GM19463 (cell line): Measurements from ENCODE around the gene REPS2.

Source experiments
- ATAC-seq: cut with Tn5 transposase; IDR thresholded peaks from one replicate; pipeline ENCODE4 v1.9.1; 2021; ENCODE audit warnings: mild to moderate bottlenecking, moderate library complexity; ENCODE audit not compliant: unreplicated experiment

The REPS2 gene

DNA sequence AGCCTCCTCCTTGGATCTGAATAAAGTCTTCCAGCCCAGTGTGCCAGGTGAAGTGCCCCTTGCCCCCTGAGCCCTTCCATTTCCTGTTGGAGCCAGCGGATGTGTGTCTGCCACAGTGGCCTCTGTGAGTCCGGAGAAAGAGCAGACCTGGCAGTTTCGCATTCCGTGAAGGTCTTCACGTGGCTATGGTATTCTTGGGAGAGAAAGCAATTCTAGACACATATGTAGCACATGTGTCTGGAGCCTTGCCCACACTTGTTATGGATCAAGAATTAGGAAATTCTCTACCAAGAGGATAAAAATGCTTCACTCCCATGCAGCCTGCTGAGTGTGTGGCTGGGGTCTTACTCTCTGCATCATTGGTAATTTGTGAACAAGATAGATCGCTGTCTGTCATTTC, 130.9 kb downstream of the REPS2 start:
- ATAC-seq: no peak

DNA sequence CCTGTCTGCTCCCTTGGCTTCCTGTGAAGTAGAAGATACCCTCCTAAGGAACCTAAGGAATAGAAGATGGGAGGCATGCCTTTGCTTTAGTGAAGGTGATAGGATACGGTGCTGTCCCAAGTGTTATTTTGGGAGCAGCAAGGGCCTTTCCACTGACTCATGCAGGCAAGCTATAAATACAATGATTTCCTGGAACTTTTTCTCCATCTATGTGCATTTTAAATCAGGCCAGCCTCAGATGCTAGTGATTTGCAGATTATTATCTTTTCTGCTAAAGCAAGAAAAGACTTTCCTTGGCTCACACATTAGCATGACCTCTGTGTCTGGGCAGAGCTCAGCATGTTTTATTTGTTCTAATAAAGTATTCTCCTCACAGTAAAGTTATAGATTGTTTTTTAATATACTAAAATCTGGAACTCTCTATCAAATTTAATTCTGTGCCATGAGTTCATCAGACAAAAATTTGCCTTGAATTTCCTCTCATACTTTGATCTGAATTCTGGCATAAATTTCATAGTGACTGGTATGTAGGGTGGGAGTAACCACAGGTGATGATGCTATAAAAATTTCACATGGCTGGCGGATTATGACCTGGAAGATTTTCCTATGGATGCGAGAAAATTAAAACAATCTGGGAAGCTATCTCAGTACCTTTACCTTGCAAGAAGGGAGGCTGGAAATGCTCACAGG, 131.7 kb downstream of the REPS2 start:
- ATAC-seq: no peak

DNA sequence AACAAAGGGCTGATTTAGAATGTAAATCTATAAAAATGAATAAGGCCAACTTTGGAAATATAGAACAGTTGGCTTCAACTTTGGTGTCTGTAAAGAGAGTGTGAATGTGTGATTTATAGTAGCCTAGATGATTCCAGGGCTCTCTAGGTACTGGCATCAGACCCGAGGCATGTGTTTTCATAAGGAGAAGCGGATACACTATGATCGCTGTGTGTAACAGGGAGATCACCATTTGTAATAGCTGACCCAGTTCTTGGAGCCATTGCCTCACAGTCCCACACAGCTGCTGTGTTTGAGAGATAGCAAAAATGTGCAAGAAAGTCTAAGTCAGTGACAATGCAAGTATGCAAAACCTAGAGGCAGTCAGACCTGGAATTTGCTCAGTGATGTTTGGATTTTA, 135.1 kb downstream of the REPS2 start:
- no peak for ATAC-seq

DNA sequence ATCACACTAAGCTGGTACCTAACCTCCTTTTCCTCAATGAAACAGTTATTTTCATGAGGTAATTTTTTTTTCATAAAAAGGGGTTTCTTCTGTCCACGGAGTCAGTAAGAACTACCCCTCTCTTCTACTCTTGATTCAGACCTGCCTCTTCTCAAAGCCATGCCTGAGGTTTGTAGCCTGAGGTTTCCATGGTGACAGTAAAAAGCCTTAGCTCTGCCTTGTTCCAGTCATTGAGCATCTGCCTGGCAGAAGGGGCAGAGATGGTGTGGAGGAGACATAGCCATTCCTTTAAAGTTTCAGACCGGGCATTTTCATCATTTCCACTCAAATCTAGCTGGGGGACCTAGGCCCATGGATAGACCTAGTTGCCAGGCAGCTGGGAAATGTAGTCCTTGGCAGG, 135.5 kb downstream of the REPS2 start:
- no peak for ATAC-seq

DNA sequence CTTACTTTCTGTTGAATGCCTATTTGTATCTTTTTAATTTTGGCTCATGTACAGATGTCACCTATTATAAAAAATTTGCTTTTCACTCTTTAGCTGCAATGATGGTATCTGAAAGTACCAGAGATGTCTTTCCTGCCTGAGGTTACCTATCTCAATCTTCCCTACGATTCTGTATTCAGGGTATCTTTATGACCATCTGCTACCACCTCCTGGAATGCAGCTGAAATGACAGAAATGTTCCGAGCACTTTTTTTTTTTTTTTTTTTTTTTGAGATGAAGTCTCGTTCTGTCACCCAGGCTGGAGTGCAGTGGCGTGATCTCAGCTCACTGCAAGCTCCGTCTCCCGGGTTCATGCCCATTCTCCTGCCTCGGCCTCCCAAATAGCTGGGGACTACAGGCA, 136.4 kb downstream of the REPS2 start:
- ATAC-seq: no peak

DNA sequence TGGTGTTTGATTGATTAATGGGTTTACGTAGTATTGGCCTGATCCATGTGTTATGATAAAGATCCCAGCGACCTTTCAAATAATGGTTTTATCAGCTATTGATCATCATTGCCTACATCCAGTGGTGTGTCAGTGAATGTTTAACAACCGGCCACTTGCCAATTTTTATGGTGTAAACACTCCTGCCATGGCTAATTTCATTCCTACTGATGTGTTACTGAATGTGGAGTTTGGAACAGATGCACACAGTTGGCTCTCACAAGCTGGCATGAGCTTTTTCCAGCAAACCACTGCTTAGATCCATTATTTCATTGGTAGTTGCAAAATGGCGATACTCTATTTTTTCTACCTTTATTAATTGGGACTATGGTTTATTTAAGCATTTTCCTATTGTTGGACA, 139.9 kb downstream of the REPS2 start:
- ATAC-seq: no peak

DNA sequence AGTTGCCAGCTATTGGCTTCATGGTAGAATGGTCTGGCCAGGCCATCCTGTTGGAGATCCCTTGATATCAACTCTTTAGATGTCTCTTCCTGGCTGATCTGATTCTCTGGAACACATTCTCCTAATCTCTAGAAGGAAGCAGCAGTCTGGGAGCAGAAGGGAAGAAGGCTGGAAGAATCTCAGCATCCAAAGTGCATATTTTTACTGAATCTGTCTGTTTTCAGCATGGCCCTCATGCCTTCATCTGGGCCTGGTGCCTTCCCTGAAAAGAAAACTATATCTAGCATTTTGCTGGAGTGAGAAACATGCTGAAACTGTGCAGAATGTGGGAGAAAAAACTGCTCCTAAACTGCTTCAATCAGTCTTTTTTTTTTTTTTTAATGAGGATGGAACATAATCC, 148.7 kb downstream of the REPS2 start:
- no peak for ATAC-seq

DNA sequence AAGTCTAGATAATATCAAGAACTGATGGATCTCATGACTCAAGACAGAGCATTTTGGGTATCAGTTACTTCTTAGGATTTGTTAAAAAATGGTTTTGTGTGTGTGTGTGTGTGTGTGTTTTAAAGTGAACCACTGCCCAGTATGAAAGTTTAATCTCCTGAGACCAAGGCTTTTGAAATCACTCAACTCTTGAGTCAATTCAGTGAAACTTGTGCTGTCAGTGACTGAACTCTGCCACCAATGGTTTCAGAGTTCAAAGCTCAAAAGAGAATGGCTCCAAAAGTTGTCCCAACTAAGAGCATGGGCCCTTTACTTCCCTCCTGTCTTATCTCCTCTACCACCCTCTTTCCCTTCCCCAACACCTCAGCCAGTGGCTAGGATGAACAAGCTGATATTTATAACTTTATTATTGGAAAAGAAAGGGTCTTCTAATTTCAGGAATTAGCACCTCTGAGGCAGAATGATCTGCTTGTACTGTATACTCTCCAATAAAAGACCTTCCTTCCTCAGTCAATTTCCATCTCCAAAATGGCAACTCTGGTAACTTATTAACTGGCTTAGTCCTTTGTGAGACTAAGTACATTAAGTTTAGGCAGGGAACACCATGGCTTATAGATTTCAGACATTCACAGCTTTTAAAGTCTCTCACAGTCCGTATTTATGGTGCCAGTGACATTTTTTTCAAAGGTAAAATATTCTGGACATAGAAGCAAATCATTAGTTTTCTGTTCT, 152.2 kb downstream of the REPS2 start:
- peak; percentile 87 for ATAC-seq

DNA sequence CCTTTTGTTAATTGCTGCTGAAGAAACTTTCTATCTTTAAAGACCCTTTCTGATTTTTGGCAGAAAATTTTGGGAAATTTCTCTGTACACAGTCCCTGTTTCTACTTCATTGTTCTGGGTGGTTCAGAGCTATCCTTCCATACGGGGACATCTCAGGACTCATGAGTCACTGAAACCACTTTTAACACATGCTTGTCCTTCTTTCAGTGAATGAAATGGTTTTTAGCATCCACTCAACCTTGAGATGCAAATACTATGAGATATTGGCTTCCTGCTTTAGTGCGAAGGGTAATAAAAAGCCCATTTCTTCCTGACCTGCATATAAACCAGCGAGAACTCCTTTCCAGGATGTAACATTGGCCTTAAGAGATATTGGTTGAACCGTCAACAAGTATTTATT, 158.0 kb downstream of the REPS2 start:
- peak; percentile 60 for ATAC-seq

DNA sequence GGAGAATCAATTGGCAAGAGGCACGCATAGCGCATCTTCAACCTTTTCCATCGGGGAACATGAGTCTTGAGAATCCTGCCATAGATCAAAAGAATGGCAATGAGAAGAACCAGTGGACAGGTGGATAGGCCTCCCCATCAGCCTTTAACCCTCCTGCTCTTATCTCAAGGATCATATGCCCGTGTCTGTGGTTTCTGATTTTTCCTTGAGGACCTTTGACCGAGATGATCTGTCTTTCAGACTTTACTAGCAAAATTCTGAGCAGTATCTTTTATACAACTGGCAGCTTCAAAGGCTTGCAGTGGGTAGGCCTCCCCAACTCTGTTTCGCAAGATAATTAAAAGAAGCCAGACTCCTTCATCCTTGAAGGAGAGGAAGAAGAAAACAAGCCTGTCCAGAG, 174.4 kb downstream of the REPS2 start:
- ATAC-seq: no peak

DNA sequence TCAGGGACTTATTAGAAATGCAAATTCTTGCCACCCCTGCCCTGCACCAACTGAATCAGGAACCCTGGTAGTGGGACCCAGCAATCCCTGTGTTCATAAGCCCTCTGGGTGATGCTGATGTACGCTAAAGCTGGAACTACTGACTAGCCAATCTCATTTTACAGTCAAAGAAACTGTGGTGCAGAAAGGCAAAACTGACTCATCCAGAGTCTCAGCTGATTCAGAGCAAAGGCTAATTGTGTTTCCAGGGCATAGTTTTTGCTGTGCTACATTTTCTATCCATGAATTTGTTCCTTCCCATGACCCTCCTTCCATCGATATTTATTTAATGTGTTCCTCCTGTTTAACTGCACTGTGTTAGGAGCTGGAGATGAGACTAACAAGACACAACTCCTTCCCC, 207.5 kb downstream of the REPS2 start:
- no peak for ATAC-seq

DNA sequence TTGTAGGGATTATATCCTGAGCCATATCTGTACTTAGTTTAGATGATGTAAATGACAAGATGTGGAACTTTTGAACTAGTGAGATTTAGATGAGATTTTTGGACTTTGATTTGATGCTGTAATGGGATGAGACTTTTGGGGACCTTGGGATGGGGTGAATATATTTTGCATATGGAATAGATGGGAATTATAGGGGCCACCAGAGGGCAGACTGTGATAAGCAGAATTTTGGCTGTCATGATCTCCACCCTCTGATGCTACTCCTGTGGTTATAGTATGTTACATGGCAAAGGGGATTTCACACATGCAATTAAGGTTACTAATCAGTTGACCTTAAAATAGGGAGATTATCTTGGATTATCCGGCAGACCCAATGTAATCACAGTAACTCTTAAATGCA, 214.5 kb downstream of the REPS2 start:
- no peak for ATAC-seq

DNA sequence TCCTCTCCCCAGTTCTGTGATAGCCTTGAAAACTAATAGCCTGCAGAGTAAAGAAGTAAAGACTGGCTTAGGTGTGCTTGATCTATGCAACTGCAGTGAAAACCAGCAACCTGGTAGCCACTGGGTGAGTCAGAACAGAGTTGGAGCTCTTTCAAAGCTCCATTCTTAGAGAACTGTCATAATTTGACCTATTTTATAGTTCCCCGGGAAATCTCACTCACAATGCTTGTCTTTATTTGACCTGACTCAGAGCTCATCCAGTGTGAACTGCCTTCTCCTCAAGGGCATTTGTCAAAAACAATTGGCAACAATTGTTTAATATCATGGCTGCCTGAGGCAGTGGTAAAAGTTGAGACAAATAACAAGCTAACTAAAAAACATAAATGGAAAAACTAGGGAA, 215.5 kb downstream of the REPS2 start:
- no peak for ATAC-seq

DNA sequence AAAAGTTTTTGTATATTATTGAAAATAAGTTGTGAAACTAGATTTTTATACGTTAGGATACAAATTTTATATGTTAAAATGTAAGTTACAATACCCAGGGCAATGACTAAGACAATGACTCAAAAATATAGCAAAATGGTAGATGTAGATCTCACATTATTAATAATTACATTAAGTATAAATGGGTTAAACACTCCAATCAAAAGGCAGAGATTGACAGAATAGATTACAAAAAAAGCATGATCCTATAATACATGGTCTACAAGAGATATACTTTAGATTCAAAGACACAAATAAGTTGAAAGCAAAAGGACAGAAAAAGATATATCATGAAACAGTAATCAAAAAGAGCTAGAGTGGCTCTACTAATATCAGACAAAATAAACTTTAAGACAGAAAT, 217.6 kb downstream of the REPS2 start:
- ATAC-seq: no peak

DNA sequence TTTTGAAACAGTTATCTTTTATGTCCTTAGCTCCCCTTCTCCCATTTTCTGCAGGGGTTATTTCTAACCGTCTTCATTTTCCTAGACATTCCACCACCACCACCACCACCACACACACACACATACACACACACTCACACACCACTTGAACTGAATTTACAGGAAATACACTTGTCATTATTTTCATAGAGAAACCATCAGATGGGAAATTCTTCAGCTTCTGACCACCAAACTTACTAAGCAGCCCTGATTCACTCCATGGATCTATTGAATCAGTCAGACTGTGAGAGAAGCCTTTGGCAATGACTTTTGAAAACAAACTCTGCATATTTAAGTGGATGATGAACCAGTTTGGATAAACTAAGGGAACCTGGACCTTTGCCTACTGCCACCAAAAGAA, 218.5 kb downstream of the REPS2 start:
- ATAC-seq: no peak

DNA sequence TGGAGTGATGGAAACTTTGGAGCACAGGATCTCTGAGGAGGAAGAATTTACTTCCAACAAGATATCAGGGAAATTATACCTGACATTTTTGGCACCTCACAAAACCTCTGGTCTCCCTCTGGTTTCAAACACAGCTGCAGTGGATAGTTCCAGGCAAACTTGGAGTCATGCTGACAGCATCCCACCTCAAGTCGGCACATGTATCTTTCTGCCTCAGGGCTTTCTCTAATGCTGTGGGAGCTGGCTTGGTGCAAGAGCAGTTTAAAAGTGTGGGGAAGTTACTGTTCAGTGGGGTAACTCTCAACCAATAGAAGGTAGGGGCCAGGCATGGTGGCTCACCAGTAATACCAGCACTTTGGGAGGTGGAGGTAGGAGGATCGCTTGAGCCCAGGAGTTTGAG, 221.5 kb downstream of the REPS2 start:
- ATAC-seq: no peak

DNA sequence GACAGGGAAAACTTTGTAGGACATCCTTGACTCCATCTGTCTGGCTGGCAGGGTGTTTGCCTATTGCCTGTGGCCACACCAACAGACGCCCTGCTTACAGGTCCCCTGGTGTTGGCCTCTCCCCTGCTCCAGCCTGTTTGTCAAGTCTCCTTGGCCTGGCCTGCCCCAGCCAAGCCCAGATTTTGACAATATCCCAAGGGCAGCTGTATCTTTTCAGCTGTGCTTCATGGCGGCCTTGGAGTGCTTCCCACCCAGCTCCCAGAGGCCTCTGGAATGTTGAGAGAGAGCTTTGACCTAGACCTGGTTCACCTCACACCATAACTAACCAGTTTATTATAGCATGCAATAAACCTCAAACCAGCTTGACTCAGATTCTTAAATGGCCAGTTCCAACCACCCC, 224.5 kb downstream of the REPS2 start:
- ATAC-seq: no peak

DNA sequence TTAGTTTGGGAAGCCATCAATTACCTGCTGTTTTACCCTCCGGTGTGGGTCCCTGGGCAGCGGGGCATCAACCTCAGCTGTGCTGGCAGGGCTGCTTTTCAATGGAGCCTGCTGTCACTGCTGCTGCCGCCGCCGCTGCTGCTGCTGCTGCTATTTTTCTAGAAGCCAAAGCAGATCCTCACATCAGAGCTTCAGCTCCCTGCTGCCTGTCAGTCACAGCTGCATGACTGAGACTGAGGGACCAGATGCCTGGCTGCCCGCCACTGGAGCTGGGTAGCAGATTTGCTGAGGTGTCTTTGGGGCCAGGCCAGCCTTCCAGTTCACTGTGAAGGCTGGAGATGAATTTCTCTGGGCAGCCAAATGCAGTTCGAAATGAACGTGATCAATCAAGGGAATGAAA, 228.2 kb downstream of the REPS2 start:
- ATAC-seq: no peak

DNA sequence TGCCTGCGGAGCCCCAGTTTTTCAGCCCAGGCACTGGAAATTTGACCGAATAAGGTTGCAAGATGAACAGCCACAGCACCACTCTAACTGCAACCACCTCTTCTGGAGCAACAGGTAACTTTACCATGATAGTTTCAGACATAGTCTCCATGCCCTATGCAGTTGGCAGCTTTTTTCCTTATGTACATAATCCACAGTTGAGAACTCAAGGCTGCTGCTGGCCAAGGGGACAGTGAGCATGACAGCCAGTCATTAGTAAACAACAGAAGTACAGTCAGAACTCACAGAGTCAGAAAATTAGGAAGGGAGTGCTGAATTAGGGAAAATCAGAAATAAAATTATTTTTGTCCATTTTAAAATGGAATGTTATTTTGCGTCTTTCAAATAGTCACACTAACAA, 235.9 kb downstream of the REPS2 start:
- ATAC-seq: no peak

DNA sequence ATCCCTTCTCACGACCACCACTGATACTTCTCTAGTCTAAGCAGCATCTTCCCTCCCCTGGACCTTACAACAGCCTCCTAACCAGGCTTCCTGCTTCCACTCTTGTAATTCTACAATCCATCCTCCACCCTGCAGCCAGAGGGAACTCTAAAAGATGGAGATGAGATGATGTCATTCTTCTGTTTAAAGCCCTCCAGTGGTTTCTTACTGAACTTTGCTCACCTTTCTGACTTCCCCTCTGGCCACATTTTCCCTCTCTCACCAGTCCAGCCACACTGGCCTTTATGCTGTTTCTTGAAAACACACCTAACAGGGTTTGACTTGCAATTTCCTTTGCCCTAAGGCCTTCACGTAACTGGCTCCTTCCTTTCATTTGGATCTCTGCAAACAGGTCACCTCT, 237.1 kb downstream of the REPS2 start:
- no peak for ATAC-seq

DNA sequence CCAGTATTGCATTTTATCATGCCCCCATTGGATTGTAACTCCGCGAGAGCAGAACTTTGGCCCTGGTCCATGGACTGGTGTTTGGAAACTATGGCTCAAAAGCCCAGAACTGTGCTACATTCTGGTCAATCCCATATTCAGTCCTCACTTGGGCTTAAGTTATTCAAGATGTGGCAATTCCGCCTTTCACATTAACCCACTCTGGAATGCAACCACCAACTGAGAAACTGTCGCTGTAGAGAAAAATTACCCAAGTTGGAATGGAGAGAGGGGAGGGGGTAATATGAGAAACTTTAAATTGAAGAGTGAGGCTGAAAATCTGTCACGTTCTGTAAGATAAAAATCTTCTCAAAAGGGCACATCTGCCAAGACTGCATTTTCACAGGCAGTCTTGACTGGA, 239.0 kb downstream of the REPS2 start:
- no peak for ATAC-seq

DNA sequence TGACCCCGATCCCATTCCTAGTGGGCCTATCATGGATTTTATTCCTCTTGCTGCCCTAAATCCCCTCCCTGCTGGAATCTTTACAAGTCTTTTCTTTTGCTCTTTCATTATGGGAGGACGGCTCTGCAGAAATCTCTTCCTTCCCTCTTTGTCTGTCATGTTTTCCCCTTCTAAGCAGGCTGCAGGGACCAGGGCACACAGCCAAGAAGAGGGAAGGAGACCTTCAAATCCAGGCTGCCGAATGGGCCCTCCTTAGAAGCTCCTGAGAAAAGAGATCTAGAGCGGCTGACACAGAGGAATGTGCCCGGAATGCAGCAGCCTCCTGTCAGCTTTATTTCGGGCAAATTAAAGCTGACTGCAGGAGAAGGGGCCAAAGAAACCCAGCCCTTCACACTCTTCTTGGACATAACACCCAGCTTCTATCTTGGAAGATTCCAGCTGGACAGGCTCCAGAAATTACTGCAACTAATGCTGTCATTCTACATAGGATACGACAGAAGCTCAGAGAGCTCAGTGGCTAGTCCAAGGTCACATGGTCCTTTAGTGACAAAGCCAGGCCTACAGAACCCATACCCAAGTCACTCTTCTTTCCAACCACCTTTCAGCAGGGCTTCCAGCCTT, 240.8 kb downstream of the REPS2 start:
- no peak for ATAC-seq
